Globus pallidus (tissue), 1 donor: ENCODE results near the gene SCN7A.
"Not testable (repeated sequence)": the region's sequence is repeated elsewhere in the genome, so short reads cannot be mapped to it uniquely, and the experiment has no call there.

Experiments used
- DNase-seq: peaks from one replicate; pipeline ENCODE4 v3.0.0-alpha.2; 2015; ENCODE audit warnings: low spot score

The SCN7A gene

DNA sequence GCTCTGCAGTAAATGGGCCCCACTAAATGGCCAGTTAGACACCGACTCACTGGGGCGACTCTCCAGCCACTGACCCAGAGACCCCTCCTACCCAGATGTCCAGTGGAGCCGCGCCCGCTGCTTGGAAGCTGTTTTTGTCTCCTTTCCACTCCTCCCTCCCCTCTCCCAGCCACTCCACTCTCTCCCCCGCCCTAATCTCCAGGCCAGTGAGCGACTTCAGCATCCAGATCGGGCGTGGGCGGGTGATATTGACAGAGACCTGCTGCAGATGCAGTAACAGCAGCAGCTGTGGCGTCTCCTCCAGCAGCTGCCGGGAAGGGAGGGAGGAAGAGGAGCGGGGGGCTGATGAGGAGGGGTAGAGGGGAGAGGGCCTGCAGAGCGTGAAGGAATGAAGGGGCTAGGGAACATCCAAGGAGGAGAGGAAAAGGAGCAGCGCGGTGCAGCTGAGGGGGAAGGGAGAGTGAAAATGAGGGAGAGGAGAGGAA is at the start of gene SCN7A:
Gene SCN7A, minus strand, starts transcription at position 110 of the 485 bp plus-strand sequence. CDS start 16,553 bp downstream, outside the sequence.
- DNase-seq: no peak

DNA sequence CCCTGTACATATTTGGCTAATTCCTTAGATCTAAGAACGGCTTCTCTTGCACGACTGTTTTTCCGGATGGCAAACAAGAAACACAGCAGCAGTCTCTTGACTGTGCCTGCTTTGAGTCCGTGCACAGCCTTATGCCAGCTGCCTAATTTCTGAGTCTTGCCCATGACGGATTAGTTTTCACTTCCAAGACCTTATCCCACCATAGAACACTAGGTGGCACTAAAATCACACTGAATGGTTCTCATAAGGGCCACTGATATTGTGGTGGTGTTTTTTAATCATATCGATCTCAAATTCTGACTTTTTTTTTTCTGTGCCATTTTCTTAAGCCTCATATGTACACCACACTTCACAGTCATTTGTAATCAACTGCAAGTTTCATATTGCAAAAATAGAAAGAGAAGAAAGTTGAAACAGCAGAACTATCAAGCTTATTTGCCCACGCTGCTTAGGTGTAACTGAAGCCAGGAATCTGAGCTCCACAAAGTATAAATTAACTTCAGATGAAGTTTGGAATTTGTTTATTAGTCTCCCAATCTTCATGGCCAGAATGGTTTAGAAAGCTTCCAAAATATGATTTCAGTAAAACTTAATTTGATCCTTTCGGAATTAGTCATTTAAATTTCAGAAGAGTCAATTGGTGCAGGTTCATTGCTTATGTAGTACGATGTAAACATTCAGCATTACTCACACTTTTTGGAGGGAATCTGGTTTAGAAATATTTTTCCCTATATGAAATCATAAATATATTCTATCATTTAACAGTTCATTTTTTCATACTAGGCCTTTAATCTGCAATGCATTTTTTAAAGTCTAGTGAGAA is 45.5 kb upstream of the SCN7A start:
- DNase-seq: peak; percentile 55

DNA sequence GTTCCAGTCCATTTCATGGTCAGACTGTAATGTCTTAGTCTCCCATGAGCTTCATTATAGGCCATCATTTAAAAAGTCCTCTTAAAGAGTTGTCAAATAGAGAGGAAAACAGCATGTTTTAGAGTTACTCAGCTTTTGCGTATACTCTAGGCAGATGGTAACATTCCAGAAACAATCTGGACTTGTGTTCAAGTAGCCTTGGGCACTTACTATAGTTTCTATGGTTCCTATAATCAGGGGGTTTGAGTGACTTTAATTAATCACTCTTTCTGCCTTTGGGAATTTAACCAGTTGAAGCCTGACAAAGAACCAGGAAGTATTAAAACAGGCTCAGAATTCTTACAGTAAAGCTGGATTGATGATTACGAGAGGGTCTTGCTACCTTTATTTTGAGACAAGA is 42.1 kb upstream of the SCN7A start:
- no peak for DNase-seq

DNA sequence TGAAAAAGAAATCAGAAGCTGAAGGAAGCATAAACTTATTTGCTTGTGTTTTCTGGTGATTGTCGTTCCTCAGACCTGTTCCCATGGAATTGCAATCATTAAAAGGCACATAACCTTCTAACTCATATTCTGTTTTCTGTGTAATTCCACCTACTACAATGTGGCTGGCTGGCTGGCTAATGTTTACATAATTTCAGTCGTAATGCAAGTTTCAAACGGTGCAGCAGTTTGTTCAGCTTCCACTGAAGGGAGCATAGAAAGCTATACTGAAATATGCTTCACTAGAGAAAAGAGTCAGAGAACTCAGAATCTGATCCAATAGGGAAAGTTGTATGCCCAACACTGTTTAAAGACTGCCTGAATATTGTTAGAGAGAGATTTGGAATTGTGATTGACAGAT is 27.1 kb upstream of the SCN7A start:
- no peak for DNase-seq

DNA sequence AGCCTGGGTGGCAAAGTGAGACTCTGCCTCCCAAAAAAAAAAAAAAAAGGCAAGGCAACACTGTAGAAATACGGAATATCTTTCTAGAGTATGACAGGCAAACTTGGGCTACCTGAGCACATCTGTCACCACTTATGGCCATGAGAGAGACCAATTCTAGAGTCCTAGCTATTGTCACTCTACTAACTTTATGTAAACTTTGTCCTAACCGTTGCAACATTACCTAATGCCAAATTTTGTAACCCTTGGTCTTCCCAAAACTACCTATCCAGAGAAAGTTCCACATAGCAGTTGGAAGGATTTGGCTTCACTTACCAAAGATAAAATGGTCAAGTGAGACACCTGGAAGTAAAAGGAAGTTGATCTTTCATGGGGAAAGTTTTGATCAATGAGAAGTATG is 26.6 kb upstream of the SCN7A start:
- no peak for DNase-seq

DNA sequence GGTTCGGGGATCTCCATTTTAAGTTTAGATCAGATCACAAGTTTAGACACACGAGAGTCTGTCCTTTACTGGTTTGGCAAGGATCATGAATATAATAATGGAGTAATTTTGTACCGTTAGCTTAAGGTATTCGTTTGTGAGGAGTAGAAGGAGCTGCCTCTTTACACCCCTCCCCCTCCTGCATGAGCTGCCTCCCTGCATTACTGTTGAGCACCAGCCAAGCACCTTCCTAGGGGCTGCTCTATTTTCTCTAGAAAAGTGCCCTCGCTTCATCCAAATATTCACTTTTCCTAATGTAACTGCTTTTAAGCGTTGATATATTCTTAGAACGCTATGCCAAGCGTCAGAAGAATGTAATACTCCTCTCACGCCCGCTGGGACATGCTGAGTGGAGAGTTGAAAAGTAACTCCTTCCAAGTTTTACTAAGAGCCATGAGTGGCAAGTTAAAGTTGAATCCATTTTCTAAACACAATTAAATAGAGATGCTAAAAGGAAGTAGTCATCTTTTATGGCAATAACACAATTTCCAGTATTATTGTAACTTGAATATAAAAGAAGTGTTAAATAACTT is 25.4 kb upstream of the SCN7A start:
- no peak for DNase-seq

DNA sequence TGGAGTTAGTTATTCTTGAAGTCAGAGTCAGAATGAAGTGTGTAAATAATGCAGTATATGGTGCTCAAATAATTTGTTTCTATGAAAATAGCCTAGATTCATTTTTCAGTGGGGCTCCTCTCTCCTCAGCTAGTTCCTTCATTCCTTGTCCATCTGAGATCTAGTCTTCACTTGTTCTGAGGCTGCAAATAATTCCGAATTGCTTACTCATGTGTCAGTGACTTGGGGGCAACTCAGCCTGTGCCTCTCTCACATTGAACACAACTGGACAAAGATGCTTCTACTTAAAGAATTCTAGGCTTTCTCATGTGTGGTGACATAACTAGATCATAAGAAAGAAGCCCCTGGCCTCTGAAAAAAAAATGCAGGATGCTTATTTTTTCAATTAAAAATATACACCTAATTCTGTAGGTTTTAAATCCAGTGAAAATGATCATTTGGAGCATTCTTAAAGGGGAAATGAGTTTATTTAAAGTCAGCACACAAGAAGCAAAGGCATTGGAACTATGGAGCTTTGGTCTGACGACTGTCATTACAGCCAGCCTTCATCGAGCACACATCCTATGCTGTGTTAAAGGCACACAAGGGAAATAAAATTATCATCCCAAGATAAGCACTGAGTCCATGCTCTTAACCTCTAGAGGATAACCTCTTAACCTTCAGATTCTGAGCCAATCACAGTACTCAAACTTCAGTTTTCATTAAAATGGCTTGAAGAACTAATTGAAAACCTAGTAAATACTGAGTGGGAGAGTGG is 24.8 kb upstream of the SCN7A start:
- no peak for DNase-seq

DNA sequence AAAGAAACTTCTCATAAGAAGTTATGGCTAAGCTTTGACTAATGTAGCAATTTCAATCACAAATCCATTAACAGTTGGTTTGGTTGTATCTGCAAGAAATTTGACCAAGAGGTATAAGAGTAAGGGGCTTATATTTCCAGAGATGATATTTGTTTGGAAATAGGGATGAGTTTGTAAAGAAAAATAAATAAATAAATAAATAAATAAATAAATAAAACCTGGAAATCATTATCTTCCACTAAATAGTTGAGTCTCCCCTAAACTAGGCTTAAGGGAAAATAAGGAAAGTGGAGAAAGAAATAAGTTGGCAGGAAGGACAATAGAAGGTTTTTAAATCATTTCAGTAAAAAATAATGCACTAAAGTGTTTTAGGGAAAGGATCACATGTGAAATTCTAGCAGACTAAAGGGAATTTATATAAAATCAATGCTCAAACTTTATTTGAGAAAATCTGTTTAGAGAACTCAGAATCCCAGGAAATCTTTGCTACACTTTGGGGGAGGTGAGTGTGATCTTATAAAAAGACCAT is 23.5 kb upstream of the SCN7A start:
- DNase-seq: no peak

DNA sequence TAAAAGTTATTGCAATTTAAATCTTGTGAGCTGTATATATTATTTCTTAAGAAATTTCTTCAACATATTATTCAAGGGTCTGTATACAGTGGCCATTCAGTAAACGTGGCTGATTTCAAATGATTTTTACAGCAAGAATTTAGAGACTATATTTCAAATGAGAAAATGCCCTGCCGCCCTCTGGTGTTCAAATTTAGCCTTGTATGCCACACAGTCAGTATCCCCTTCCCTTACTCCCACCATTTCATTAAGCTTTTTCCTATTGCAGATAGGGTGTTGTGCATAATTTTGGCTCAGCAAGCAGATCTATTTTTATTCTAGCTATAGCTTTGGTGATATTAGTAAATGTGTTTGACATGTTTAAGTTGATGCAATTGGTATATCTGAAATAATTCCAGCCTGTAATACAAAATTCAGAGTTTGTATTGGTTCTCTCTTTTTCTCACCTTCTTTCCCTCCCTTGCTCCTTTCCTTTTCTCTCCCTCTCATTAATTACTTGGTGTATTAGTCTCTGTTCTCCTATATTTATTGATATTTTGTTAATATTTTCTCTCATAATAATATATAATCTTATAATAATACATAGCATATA is 22.8 kb upstream of the SCN7A start:
- no peak for DNase-seq

DNA sequence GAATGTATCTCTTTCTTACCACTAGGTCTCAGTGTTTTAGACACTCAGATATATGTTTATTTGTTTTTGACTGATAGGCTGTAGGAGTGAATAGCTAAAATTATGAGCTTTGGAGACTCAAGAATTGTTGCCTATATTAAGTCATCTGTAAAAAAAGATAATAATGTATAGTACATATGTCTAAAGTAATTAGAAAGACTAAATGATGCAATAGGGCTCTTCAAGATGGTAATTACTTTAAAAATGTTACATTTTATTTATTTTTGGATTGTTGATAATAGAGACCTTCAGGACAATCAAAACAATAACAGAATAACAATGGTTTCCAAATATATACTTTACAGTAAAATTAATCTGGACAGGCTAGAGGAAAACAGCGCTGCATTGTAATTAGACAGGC is 19.9 kb upstream of the SCN7A start:
- DNase-seq: no peak

DNA sequence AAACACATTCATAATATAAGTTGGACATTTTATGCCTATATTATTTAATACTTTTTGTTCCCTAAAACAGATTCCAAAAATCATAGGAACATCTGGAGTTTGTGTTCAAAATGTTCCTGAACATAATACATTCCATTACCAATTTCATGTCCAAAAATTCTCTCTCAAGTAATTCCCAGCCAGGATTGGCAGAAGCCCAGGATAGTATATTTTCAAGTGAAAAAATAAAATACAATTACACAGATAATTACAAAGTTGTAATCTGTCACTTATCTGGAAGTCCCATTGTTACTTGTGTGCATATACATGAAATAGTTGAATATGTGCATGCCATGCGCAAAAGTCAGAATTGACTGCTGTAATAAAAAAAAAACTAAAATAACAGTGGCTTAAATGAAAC is 5.2 kb upstream of the SCN7A start:
- no peak for DNase-seq

DNA sequence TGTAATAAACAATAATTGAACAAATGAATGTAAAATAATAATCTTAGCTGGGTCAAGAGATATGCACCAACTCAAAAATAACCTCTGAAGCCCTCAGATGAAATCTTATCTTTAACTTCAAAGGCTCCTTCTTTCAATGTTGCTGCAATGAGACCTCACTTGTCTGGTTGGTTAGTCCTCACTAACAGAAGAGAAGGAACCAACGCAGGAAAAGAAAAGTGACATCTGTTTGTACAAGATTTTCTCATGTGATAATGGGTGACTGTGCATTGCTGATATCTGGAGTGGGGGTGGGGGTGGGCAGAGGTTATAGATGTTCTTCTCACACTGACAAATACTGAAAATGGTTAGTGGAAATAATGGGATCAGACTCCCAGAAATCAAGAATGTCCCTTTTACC is 2.6 kb downstream of the SCN7A start:
- DNase-seq: no peak

DNA sequence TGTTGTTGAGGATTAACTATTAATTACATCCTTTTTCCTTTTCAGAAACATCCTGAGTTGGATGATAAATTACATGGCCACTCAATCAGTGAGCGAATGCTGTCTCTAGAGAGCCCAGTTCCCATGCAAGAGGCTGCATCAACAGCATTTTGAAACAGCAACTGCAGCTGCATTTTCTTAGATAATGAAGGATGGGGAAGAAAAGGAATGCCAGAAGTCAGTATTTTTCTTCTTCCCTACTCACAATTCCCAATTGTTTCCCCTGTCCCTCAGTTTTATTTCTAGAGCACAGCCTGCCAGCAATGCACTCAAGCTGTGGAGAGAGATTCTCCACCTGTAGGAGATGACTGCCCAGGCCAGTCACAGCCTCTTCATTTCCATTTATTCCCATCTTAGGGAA is 6.9 kb downstream of the SCN7A start:
- DNase-seq: no peak

DNA sequence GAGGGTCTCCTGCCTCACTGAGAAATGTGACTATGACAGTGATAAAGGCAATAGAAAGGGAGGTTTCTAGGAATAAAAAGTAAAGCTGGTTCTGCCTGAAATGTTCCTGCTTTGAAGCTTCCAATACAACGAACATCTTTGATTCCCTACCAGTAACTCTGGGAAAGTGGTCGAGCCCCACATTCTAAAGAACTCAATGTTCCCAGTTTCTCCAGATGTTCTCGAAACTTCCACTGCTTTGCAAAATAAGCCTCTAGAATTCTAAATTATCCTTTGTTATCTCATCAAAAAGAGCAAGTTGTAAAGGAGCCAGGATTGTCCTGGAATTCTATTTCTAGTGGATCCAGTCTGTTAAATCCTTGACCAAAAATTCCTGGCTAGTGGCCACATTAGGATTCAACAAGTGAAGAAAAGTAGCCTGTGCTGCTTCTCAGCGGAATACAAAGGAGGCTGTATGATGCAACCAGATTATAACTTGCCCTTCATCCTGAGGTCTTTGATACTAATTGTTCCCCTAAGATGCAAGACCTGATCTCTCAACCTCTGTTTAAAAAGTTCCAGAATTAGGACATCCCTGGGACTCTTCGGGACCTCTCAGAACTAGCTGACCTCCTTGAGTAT is 8.4 kb downstream of the SCN7A start:
- DNase-seq: no peak

DNA sequence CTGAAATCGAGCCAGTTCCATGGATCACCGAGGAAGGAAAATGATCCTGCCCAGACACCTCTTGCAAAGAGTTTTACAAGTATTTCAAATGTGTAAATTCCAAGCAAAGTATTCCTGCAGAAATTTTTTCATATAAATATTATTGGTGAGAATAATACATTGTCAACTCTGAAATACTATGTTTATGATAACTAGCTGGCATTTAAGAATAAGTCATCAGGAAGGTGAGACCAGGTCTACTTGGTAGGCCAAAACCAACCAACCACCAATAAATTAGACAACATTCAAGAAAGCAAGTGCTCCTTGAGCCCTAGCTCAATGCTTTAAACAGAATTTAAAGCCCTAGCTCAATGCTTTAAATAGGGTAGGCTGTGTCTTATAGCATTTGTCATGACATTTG is 21.7 kb downstream of the SCN7A start:
- DNase-seq: no peak

DNA sequence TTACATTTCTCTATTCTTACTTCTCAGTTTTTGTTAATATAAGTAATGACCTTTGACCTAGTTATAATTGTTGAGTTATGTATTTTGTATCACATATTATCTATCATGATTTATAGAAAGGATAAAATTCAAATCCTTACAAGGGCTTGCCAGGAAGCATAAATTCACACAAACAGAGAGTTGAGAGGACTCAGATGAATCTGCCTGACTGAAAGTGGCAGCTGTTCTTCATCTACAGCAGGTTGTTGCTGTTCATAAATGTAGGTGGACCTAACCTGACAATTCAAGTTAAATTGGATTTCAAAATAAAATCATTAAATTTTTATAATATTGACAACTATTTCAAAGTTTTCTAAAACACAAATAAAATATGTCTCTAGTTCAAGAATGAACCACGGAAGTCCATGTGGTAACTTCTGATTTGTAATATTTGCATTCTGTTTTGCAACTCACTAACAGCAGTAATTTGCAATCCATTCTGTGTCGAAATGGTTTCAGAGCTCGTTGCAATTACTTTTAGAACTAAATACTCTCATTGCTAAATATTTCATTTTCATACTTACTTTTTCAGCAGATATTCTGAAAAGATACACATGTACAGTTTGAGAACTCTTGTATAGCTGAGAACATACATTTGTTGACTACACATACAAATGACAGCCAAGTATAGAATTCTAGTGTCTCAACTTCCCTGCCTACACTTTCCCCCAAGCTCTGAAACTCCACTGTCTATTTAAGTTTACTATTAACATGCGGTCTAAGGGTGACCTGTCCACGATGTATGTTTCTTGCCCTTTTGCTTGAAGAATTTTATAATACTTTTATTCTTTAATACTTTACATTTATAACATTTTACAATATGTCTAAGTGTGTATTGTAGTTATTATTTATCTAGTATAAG is 25.7 kb downstream of the SCN7A start:
- DNase-seq: no peak

DNA sequence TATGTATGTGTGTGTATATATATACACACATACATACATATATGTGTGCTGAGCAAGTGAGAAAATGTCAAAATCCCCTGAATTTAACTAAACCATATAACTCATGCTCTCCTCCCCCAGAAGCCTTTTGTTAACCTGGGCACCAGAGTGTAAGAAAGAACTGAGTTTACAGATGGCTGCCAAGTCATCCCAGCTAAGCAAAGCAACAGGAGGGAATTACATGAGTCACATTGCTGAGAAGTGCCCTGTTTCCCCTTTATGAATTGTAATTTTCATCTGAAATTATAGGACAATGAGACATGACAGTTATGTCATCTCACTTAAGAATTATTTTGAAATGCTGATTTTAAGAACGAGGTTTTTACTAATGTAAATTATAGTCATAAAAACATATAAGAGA is 29.9 kb downstream of the SCN7A start:
- DNase-seq: no peak

DNA sequence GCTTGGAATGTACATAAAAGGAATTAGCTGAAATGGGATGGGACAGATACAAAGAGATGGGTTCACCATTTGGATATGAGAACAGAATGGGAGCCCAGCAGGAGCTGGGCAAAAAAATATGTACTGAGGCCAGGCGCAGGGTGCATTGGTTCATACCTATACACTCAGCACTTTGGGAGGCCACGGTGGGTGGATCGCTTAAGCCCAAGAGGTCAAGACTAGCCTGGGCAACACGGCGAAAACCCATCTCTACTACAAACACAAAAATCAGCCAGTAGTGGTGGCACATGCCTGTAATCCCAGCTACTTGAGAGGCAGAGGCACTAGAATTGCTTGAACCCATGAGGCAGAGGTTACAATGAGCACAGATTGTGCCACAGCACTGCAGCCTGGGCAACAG is 30.4 kb downstream of the SCN7A start:
- DNase-seq: no peak

DNA sequence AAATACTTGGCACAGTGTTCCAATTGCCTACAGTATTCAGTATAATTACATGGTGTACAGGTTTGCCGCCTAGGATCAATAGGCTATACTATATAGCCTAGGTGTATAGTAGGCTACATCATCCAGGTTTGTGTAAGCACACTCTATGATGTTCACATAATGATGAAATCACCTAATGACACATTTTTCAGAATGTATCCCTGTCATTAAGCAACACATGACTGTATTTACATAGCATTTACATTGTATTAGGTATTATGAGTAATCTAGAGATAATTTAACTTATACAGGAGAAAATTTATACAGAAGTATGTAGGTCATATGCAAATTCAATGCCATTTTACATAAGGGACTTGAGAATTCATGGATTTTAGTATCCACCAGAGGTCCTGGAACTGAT is 35.4 kb downstream of the SCN7A start:
- no peak for DNase-seq

DNA sequence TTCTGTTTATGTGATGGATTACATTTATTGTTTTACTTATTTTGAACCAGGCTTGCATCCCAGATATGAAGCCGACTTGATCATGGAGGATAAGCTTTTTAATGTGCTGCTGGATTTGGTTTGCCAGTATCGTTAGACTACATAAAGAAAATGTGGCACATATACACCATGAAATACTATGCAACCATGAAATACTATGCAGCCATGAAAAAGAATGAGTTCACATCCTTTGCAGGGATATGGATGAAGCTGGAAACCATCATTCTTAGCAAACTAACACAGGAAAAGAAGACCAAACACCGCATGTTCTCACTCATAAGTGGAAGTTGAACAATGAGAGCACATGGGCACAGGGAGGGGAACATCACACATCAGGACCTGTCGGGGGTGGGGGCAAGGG is 38.2 kb downstream of the SCN7A start:
- not testable (repeated sequence) for DNase-seq
